C4-2B (cell line): ENCODE results near the gene CADPS2.

ENCODE experiments used
- H3K27ac ChIP-seq: fragments of 450-650 bp; 2 replicates; pipeline ENCODE4 v1.5.1; 2017
- ZFX ChIP-seq: fragments of 450-650 bp; IDR thresholded peaks from 2 replicates; pipeline ENCODE4 v1.6.1; 2017
- TF ChIP-seq, protein P1 (sequence below): fragments of 450-650 bp; conservative IDR thresholded peaks from 2 replicates; pipeline ENCODE4 v1.5.1; 2017; ENCODE audit warnings: mild to moderate bottlenecking

CADPS2 gene

GRCh38 chr7:122768827-122769226 is 117.4 kb downstream of the CADPS2 start:
- no peak overlapping the region for H3K27ac ChIP-seq
- no peak for TF ChIP-seq ZFX
- TF ChIP-seq, protein P1, sequence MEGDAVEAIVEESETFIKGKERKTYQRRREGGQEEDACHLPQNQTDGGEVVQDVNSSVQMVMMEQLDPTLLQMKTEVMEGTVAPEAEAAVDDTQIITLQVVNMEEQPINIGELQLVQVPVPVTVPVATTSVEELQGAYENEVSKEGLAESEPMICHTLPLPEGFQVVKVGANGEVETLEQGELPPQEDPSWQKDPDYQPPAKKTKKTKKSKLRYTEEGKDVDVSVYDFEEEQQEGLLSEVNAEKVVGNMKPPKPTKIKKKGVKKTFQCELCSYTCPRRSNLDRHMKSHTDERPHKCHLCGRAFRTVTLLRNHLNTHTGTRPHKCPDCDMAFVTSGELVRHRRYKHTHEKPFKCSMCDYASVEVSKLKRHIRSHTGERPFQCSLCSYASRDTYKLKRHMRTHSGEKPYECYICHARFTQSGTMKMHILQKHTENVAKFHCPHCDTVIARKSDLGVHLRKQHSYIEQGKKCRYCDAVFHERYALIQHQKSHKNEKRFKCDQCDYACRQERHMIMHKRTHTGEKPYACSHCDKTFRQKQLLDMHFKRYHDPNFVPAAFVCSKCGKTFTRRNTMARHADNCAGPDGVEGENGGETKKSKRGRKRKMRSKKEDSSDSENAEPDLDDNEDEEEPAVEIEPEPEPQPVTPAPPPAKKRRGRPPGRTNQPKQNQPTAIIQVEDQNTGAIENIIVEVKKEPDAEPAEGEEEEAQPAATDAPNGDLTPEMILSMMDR: no peak

DNA sequence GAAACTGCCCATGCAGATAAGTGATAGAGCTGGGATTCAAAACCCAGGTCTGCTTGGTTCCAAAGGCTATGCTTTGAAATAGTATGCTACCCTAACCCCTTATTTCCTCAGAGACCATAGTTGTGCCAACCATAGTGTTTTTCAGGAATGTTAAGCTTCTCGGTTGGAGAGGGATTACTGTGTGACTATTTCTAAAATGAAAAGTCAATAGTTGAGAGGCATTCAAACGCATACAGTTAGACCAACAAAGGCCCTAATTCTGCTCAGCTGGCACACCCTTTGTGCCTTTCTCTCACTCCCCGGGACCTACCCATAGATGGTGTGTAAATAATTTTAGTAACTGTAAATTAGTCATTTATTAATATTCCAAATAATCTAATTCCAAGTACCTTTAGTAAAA is 118.9 kb downstream of the CADPS2 start:
- TF ChIP-seq, protein P1: no peak
- no peak for TF ChIP-seq ZFX
- no peak overlapping the region for H3K27ac ChIP-seq

- TF ChIP-seq ZFX: no peak
- TF ChIP-seq, protein P1: no peak
- no peak overlapping the region for H3K27ac ChIP-seq
Measured at GRCh38 chr7:122766593-122766992, 119.7 kb downstream of the CADPS2 start.

- H3K27ac ChIP-seq: no peak overlapping the region
- TF ChIP-seq, protein P1: no peak
- TF ChIP-seq ZFX: no peak
Measured at GRCh38 chr7:122764902-122765301, 121.4 kb downstream of the CADPS2 start.

DNA sequence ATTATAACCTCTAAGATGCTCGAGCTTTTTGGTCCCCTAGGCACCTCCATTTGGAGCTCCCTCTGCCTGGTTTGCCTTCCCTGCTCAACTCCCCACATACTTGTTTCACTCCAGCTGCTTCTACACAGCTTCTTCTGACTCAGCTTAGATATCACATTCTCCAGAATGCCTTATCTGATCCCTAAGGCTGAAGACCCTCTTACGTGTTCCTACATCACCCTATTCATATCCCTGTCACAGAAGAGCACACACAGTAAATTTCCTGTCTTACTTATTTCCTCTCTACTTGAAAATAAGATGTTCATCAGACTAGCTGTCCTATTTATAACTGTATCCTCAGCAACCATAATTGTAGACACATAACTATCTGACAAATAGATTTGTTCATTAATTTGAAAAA is 122.2 kb downstream of the CADPS2 start:
- TF ChIP-seq, protein P1: no peak
- no peak for TF ChIP-seq ZFX
- no peak overlapping the region for H3K27ac ChIP-seq

DNA sequence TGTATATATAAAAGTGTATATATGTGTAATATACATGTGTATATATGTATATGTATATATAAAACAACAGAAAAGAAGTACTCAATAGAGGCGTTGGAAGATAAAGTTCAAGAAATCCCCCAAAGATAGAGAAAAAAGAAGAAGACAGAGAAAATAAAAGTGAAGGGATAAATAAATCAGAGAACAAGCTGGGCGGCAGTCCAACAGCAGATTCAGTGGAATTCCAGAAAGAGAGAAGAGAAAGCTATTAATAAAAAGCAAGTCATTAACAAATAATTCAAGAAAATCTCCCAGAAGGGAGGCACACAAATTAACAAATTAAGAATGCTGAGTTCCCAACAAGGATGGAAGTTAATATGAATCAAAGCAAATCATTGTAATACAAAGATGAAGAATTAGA is 124.2 kb downstream of the CADPS2 start:
- no peak for TF ChIP-seq ZFX
- TF ChIP-seq, protein P1: no peak
- no peak overlapping the region for H3K27ac ChIP-seq

DNA sequence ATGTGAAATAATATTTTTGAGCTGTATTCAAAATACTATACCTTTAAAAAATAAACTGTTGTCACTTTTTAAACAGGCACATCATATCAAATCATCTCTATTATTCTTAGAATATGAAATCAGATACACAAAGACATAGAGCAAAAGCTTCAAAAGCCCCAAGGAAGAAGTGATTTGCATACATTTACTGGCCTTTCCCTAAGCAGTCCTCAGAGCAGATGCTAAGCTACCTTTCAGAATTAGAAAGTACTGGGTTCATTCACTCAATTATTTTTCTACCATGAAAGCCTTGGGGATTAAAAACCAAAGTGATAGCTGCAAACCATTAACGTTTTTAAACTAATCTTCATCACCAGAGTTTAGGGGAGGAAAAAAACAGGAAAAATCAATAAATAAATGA is 127.8 kb downstream of the CADPS2 start:
- no peak overlapping the region for H3K27ac ChIP-seq
- TF ChIP-seq, protein P1: no peak
- no peak for TF ChIP-seq ZFX
